Liver (tissue), 3 donors: ENCODE results near the gene EZR.

Experiments used
- ATF3 ChIP-seq: IDR thresholded peaks from 2 replicates; pipeline ENCODE4 v1.6.1; 2016; ENCODE audit warnings: antibody characterized with exemption
- CTCF ChIP-seq: fragments of 150-350 bp; IDR thresholded peaks from 2 replicates; pipeline ENCODE4 v1.5.1; 2017; ENCODE audit warnings: improper control_type of control experiment, low read depth, low read length; ENCODE audit not compliant: missing input control
- HNF4G ChIP-seq: IDR thresholded peaks from 2 replicates; pipeline ENCODE4 v1.6.1; 2016; ENCODE audit warnings: antibody characterized with exemption
- JUND ChIP-seq, 2 donors: IDR thresholded peaks; 2 replicates each; pipeline ENCODE4 v1.6.1; 2016; ENCODE audit warnings: antibody characterized with exemption in 2 of 2
- RAD21 ChIP-seq, 2 donors: IDR thresholded peaks; 2 replicates each; pipeline ENCODE4 v1.6.1; 2016; ENCODE audit warnings: antibody characterized with exemption in 2 of 2, mild to moderate bottlenecking in 2 of 2
- REST ChIP-seq: IDR thresholded peaks from 2 replicates; pipeline ENCODE4 v1.6.1; 2016; ENCODE audit warnings: antibody characterized with exemption, mild to moderate bottlenecking
- RXRA ChIP-seq, 2 donors: IDR thresholded peaks; 2 replicates each; pipeline ENCODE4 v1.6.1; 2017 to 2018; ENCODE audit warnings: antibody characterized with exemption in 2 of 2, mild to moderate bottlenecking in 1 of 2
- SP1 ChIP-seq: IDR thresholded peaks from 2 replicates; pipeline ENCODE4 v1.6.1; 2018; ENCODE audit warnings: antibody characterized with exemption, mild to moderate bottlenecking
- YY1 ChIP-seq: IDR thresholded peaks from 2 replicates; pipeline ENCODE4 v1.6.1; 2016; ENCODE audit warnings: antibody characterized with exemption, mild to moderate bottlenecking
- ZBTB33 ChIP-seq: IDR thresholded peaks from 2 replicates; pipeline ENCODE4 v1.6.1; 2016; ENCODE audit warnings: antibody characterized with exemption
- donor health status: healthy.
- donor health status: healthy.

- TF ChIP-seq CTCF, result no peak
- TF ChIP-seq YY1, result no peak
- no peak for TF ChIP-seq REST
- peak in 1 of 2 donors; percentile 8 for TF ChIP-seq RAD21 (IDR thresholded peaks at IDR 0.05)
- no peak for TF ChIP-seq HNF4G
- TF ChIP-seq SP1, result no peak
- no peak for TF ChIP-seq JUND (IDR thresholded peaks at IDR 0.05)
- TF ChIP-seq ZBTB33, result no peak
- no peak for TF ChIP-seq ATF3
- TF ChIP-seq RXRA (IDR thresholded peaks at IDR 0.05), result no peak
Observed at GRCh38 chr6:158817728-158818580, 1.2 kb downstream of the EZR start.
